H9 (cell line): ENCODE results near the gene EPAS1. TPM values are rescaled to one million over a fixed set of nuclear protein-coding genes. Genes with fewer than 3 reads are reported as not detected.

Experiments used
- DNase-seq: peaks from one replicate; pipeline ENCODE4 v3.0.0-alpha.2; 2017
- H2AFZ ChIP-seq: one replicate; pipeline ENCODE4 v1.6.1; 2013; ENCODE audit warnings: mild to moderate bottlenecking, low read length, control low read depth, moderate library complexity
- H2AK5ac ChIP-seq: 2 replicates; pipeline ENCODE4 v1.6.1; 2013; ENCODE audit warnings: low read length, control low read depth, mixed read lengths; ENCODE audit not compliant: insufficient read length
- H2BK120ac ChIP-seq: one replicate; pipeline ENCODE4 v1.6.1; 2013; ENCODE audit warnings: low read depth, mild to moderate bottlenecking, low read length, control low read depth, inconsistent platforms; ENCODE audit not compliant: poor library complexity, severe bottlenecking
- H2BK12ac ChIP-seq: 2 replicates; pipeline ENCODE4 v1.6.1; 2013; ENCODE audit warnings: low read length, control low read depth, mixed read lengths, low read depth; ENCODE audit not compliant: insufficient read length
- H2BK15ac ChIP-seq: 2 replicates; pipeline ENCODE4 v1.6.1; 2013; ENCODE audit warnings: low read depth, low read length, control low read depth
- H2BK20ac ChIP-seq: one replicate; pipeline ENCODE4 v1.6.1; 2013; ENCODE audit warnings: low read depth, mild to moderate bottlenecking, low read length, control low read depth, inconsistent platforms; ENCODE audit not compliant: poor library complexity, severe bottlenecking
- H2BK5ac ChIP-seq: 2 replicates; pipeline ENCODE4 v1.6.1; 2013; ENCODE audit warnings: low read length, control low read depth, mixed read lengths; ENCODE audit not compliant: insufficient read length
- H3K14ac ChIP-seq: 2 replicates; pipeline ENCODE4 v1.6.1; 2013; ENCODE audit warnings: low read length, control low read depth; ENCODE audit not compliant: insufficient read depth
- H3K18ac ChIP-seq: 2 replicates; pipeline ENCODE4 v1.6.1; 2013; ENCODE audit warnings: low read depth, mild to moderate bottlenecking, mixed read lengths, low read length, control low read depth; ENCODE audit not compliant: insufficient read length
- H3K23ac ChIP-seq: 2 replicates; pipeline ENCODE4 v1.6.1; 2013; ENCODE audit warnings: low read length, control low read depth, mixed read lengths, low read depth; ENCODE audit not compliant: insufficient read length
- H3K23me2 ChIP-seq: 2 replicates; pipeline ENCODE4 v1.6.1; 2013; ENCODE audit warnings: low read depth, mild to moderate bottlenecking, mixed read lengths, low read length, control low read depth; ENCODE audit not compliant: insufficient read length, poor library complexity, severe bottlenecking
- H3K27ac ChIP-seq: 2 replicates; pipeline ENCODE4 v1.5.1; 2013; ENCODE audit warnings: low read length, control low read depth, mixed read lengths, low read depth; ENCODE audit not compliant: insufficient read length
- H3K27me3 ChIP-seq: 2 replicates; pipeline ENCODE4 v1.6.1; 2013; ENCODE audit warnings: low read length, control low read depth, inconsistent platforms; ENCODE audit not compliant: insufficient read depth
- H3K4ac ChIP-seq: 2 replicates; pipeline ENCODE4 v1.6.1; 2013; ENCODE audit warnings: low read depth, mild to moderate bottlenecking, control low read depth, inconsistent platforms, low read length, moderate library complexity
- H3K4me1 ChIP-seq: 2 replicates; pipeline ENCODE4 v1.6.1; 2013; ENCODE audit warnings: low read length, control low read depth, inconsistent platforms; ENCODE audit not compliant: insufficient read depth
- H3K4me2 ChIP-seq: 2 replicates; pipeline ENCODE4 v1.6.1; 2013; ENCODE audit warnings: low read length, control low read depth, mixed read lengths; ENCODE audit not compliant: insufficient read length, insufficient read depth
- H3K56ac ChIP-seq: 2 replicates; pipeline ENCODE4 v1.6.1; 2013; ENCODE audit warnings: low read depth, mild to moderate bottlenecking, mixed read lengths, low read length, control low read depth; ENCODE audit not compliant: insufficient read length
- H3K79me1 ChIP-seq: 2 replicates; pipeline ENCODE4 v1.6.1; 2013; ENCODE audit warnings: low read depth, mild to moderate bottlenecking, moderate library complexity, low read length, control low read depth, inconsistent platforms; ENCODE audit not compliant: insufficient read depth, poor library complexity, severe bottlenecking
- H3K79me2 ChIP-seq: 2 replicates; pipeline ENCODE4 v1.6.1; 2013; ENCODE audit warnings: low read length, control low read depth, inconsistent platforms; ENCODE audit not compliant: insufficient read depth
- H3K9ac ChIP-seq: 2 replicates; pipeline ENCODE4 v1.6.1; 2013; ENCODE audit warnings: low read length, control low read depth, mixed read lengths; ENCODE audit not compliant: insufficient read length; ENCODE audit errors: extremely low read depth
- H3K9me3 ChIP-seq: one replicate; pipeline ENCODE4 v1.6.1; 2013; ENCODE audit warnings: low read depth, low read length, inconsistent platforms; ENCODE audit not compliant: control insufficient read depth
- H3T11ph ChIP-seq: one replicate; pipeline ENCODE4 v1.6.1; 2013; ENCODE audit warnings: mild to moderate bottlenecking, low read length, control low read depth, inconsistent platforms
- H4K20me1 ChIP-seq: one replicate; pipeline ENCODE4 v1.6.1; 2013; ENCODE audit not compliant: control insufficient read depth, insufficient read length, insufficient read depth
- H4K5ac ChIP-seq: 2 replicates; pipeline ENCODE4 v1.6.1; 2013; ENCODE audit warnings: low read depth, mild to moderate bottlenecking, mixed read lengths, low read length, control low read depth; ENCODE audit not compliant: insufficient read length
- H4K8ac ChIP-seq: replicated peaks from 2 replicates; pipeline ENCODE4 v1.6.1; 2013; ENCODE audit warnings: low read length, control low read depth, mixed read lengths, low read depth; ENCODE audit not compliant: insufficient read length
- H4K91ac ChIP-seq: 2 replicates; pipeline ENCODE4 v1.6.1; 2013; ENCODE audit warnings: low read depth, mild to moderate bottlenecking, moderate library complexity, mixed read lengths, low read length, control low read depth; ENCODE audit not compliant: insufficient read length
- H3K27ac Mint-ChIP-seq, 3 experiments: 2 replicates in 2 of 3; 3 replicates in 1 of 3; pipeline ENCODE4 v1.8.0; 2020 to 2021; ENCODE audit warnings: mixed read lengths in 3 of 3, mild to moderate bottlenecking in 1 of 3, moderate library complexity in 1 of 3
- H3K27me3 Mint-ChIP-seq: 2 replicates; pipeline ENCODE4 v1.8.0; 2021; ENCODE audit warnings: low read depth, mild to moderate bottlenecking, moderate library complexity, mixed read lengths
- H3K36me3 Mint-ChIP-seq, 3 experiments: 2 replicates in 2 of 3; 3 replicates in 1 of 3; pipeline ENCODE4 v1.8.0; 2020 to 2021; ENCODE audit warnings: low read depth in 3 of 3, mixed read lengths in 3 of 3; ENCODE audit not compliant: insufficient read depth in 1 of 3
- H3K4me1 Mint-ChIP-seq, 2 experiments: 2 replicates each; pipeline ENCODE4 v1.8.0; 2020; ENCODE audit warnings: mixed read lengths in 2 of 2
- H3K4me3 Mint-ChIP-seq, 2 experiments: 2 replicates in 1 of 2; 3 replicates in 1 of 2; pipeline ENCODE4 v1.8.0; 2020 to 2021; ENCODE audit warnings: mild to moderate bottlenecking in 2 of 2, mixed read lengths in 2 of 2, moderate library complexity in 1 of 2
- H3K9me3 Mint-ChIP-seq, 2 experiments: 2 replicates in 1 of 2; 3 replicates in 1 of 2; pipeline ENCODE4 v1.8.0; 2020; ENCODE audit warnings: mild to moderate bottlenecking in 2 of 2, mixed read lengths in 2 of 2, moderate library complexity in 1 of 2
- WGBS: extraction: QIAGEN DNeasy Blood & Tissue Kit; methylation state at CpG from one replicate; pipeline ENCODE4 v1.1.7; 2013; ENCODE audit warnings: missing lambda C conversion rate, low lambda C conversion rate, mixed read lengths; ENCODE audit not compliant: insufficient read length; ENCODE audit errors: extremely low coverage; 5-methylcytosine and 5-hydroxymethylcytosine counted together
- total RNA-seq: library from RNA; stranded (reverse); gene quantifications from 2 replicates; pipeline ENCODE4 v1.2.1, GENCODE V29; 2021
- TF ChIP-seq, protein P1 (sequence below): fragments of 200-600 bp; sonication (generic); conservative IDR thresholded peaks from 3 replicates; pipeline ENCODE4 v1.8.0; 2021; ENCODE audit warnings: antibody characterized with exemption, mild to moderate bottlenecking

The EPAS1 gene
- total RNA-seq, 1 experiment from 2014 or later, result 1.1 TPM

DNA sequence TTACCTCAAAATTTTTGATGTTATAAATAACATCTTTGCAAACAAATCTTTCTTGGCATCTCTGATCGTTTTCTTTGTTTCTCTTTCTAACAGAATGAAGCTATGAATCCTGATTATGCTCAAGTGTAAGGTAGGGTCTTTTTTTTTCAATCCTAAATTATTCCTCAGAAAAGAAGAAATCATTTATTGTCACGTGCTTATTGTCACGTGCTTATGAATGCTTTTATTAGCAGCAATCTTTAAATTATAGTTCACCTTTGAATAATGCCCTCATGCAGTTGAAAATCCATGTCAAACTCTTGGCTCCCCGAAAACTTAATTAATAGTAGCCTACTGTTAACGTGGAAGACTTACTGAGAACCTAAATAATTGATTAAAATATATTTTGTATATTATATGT is 39.2 kb upstream of the EPAS1 start:
- Histone ChIP-seq H2BK15ac (no peak overlapping the region), H3K9me3 (no peaks in the 10 kb centered on the region), H2BK20ac (no peak overlapping the region), H4K20me1 (no peaks in the 10 kb centered on the region), H3K56ac (no peak overlapping the region), H2BK120ac (no peak overlapping the region), H2BK12ac (no peak overlapping the region), H3K27me3 (no peaks in the 10 kb centered on the region), H3K23ac (no peak overlapping the region), H2BK5ac (no peak overlapping the region), H4K91ac (no peak overlapping the region), H3K4me1 (no peaks in the 10 kb centered on the region), H3K4me2 (no peak overlapping the region), H2AK5ac (no peak overlapping the region), H4K8ac (no peak overlapping the region), H3K4ac (no peak overlapping the region), H3K14ac (no peak overlapping the region), H3K79me1 (no peaks in the 10 kb centered on the region), H3T11ph (no peak overlapping the region), H3K79me2 (no peaks in the 10 kb centered on the region), H3K27ac (no peak overlapping the region), H3K9ac (no peak overlapping the region), H2AFZ (no peak overlapping the region), H3K18ac (no peak overlapping the region), H3K23me2 (no peaks in the 10 kb centered on the region), H4K5ac (no peak overlapping the region)
- no peak for DNase-seq
- H3K9me3 Mint-ChIP-seq, result no peaks in the 10 kb centered on the region
- no peaks in the 10 kb centered on the region for H3K36me3 Mint-ChIP-seq
- H3K27ac Mint-ChIP-seq, result no peak overlapping the region
- H3K27me3 Mint-ChIP-seq, result no peaks in the 10 kb centered on the region
- no CpG with 5 or more reads among the region's 5 CpGs for WGBS
- no peak overlapping the region for H3K4me3 Mint-ChIP-seq
- TF ChIP-seq, protein P1, sequence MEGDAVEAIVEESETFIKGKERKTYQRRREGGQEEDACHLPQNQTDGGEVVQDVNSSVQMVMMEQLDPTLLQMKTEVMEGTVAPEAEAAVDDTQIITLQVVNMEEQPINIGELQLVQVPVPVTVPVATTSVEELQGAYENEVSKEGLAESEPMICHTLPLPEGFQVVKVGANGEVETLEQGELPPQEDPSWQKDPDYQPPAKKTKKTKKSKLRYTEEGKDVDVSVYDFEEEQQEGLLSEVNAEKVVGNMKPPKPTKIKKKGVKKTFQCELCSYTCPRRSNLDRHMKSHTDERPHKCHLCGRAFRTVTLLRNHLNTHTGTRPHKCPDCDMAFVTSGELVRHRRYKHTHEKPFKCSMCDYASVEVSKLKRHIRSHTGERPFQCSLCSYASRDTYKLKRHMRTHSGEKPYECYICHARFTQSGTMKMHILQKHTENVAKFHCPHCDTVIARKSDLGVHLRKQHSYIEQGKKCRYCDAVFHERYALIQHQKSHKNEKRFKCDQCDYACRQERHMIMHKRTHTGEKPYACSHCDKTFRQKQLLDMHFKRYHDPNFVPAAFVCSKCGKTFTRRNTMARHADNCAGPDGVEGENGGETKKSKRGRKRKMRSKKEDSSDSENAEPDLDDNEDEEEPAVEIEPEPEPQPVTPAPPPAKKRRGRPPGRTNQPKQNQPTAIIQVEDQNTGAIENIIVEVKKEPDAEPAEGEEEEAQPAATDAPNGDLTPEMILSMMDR, result no peak
- no peaks in the 10 kb centered on the region for H3K4me1 Mint-ChIP-seq
